Natural killer cell (primary cell): Measurements from ENCODE around the gene TNFSF12. TPM values are rescaled to one million over a fixed set of nuclear protein-coding genes. Genes with fewer than 3 reads are reported as not detected.

Experiments used
- ATAC-seq, 3 donors: fragments of 150-1000 bp in 2 of 3; fragments of 200-7000 bp in 1 of 3; cut with Tn5 transposase; 1 replicate in 1 of 3; 2 replicates in 2 of 3; pipeline ENCODE4 v1.10.0; 2021; ENCODE audit warnings: mild to moderate bottlenecking in 2 of 3, moderate library complexity in 2 of 3
- DNase-seq, 2 donors: peaks; one replicate each; pipeline versions ENCODE4 v3.0.0 to v3.0.0-alpha.2; 2013 to 2021; ENCODE audit warnings: mixed read lengths in 1 of 2
- H3K27ac ChIP-seq: one replicate; pipeline ENCODE4 v1.5.1; 2013; ENCODE audit warnings: mild to moderate bottlenecking, low read length
- H3K27me3 ChIP-seq: one replicate; pipeline ENCODE4 v1.6.1; 2013; ENCODE audit warnings: low read length; ENCODE audit not compliant: control insufficient read depth, insufficient read depth
- H3K36me3 ChIP-seq: one replicate; pipeline ENCODE4 v1.6.1; 2013; ENCODE audit warnings: low read length; ENCODE audit not compliant: control insufficient read depth, insufficient read depth
- H3K4me1 ChIP-seq: one replicate; pipeline ENCODE4 v1.6.1; 2013; ENCODE audit warnings: low read length; ENCODE audit not compliant: control insufficient read depth, insufficient read depth
- H3K4me3 ChIP-seq: one replicate; pipeline ENCODE4 v1.5.1; 2013; ENCODE audit warnings: low read length
- H3K9me3 ChIP-seq: one replicate; pipeline ENCODE4 v1.6.1; 2013; ENCODE audit warnings: low read length; ENCODE audit not compliant: control insufficient read depth, insufficient read depth
- H3K27ac Mint-ChIP-seq, 2 donors: one replicate each; pipeline ENCODE4 v1.8.0; 2022; ENCODE audit warnings: mild to moderate bottlenecking in 2 of 2, mixed read lengths in 2 of 2, moderate library complexity in 1 of 2
- H3K27me3 Mint-ChIP-seq, 2 donors: one replicate each; pipeline ENCODE4 v1.8.0; 2022; ENCODE audit warnings: low read depth in 2 of 2, mixed read lengths in 2 of 2
- H3K36me3 Mint-ChIP-seq: one replicate; pipeline ENCODE4 v1.8.0; 2022; ENCODE audit warnings: mixed read lengths
- H3K4me1 Mint-ChIP-seq, 2 donors: one replicate each; pipeline ENCODE4 v1.8.0; 2022; ENCODE audit warnings: mixed read lengths in 2 of 2
- H3K4me3 Mint-ChIP-seq: one replicate; pipeline ENCODE4 v1.8.0; 2022; ENCODE audit warnings: mild to moderate bottlenecking, moderate library complexity, mixed read lengths
- H3K9me3 Mint-ChIP-seq, 2 donors: one replicate each; pipeline ENCODE4 v1.8.0; 2022; ENCODE audit warnings: mixed read lengths in 2 of 2
- CTCF ChIP-seq: fragments of 200-600 bp; IDR thresholded peaks from one replicate; pipeline ENCODE4 v1.8.0; 2022; ENCODE audit warnings: antibody characterized with exemption
- WGBS: methylation state at CpG from one replicate; pipeline ENCODE4 v1.1.7; 2013; ENCODE audit warnings: missing lambda C conversion rate; ENCODE audit not compliant: insufficient coverage; 5-methylcytosine and 5-hydroxymethylcytosine counted together
- intact Hi-C: fragments of 100-400 bp; cut with micrococcal nuclease; formaldehyde crosslinking; loops from one replicate; pipeline ENCODE4 v1.14.2; 2022
- total RNA-seq, 4 donors: library from RNA; stranded (reverse); fragments of 120-200 nt in 1 of 4; gene quantifications; one replicate each; pipeline versions ENCODE4 v1.2.3 to v1.2.4, GENCODE V29; 2013 to 2022

TNFSF12 gene
- total RNA-seq, 3 donors from 2014 or later (not counting 1 experiment from before 2014, with no cell fraction given): 49.1 to 62.6 (median 60.3) TPM

- 28% methylated on average over 21 of the region's 21 CpGs for WGBS
These were observed 9.1 kb downstream of the TNFSF12 start for GRCh38 chr17:7557775-7558543.

GRCh38 chr17:7558544-7559319 lies 9.9 kb downstream of the TNFSF12 start, which contains the start of gene TNFSF13:
Gene TNFSF13 (plus strand): TSS chr17:7558750. CDS start chr17:7559040, 290 bp downstream.
- TF ChIP-seq CTCF: no peak
- H3K27me3 Mint-ChIP-seq: no peaks in the 10 kb centered on the region
- H3K36me3 Mint-ChIP-seq: no peaks in the 10 kb centered on the region
- H3K36me3 ChIP-seq: peaks cover 3% of the 10 kb centered on the region
- DNase-seq (no peak), ATAC-seq (no peak)
- H3K4me1 Mint-ChIP-seq: peaks cover 31 to 52% of the 10 kb centered on the region in 2 donors
- no peaks in the 10 kb centered on the region for H3K27me3 ChIP-seq
- peaks cover 60% of the 10 kb centered on the region for H3K4me1 ChIP-seq
- WGBS: 33% methylated on average over 16 of the region's 16 CpGs
- peak within 1 kb of the TSS; percentile 33 for H3K4me3 ChIP-seq
- no peak within 1 kb of the TSS for H3K4me3 Mint-ChIP-seq
- peak within 1 kb of the TSS in 1 of 2 donors; percentile 75 for H3K27ac Mint-ChIP-seq
- no peaks in the 10 kb centered on the region for H3K9me3 ChIP-seq
- intact Hi-C loops: loop anchor here (1.0 kb wide), 1 partner anchor 15 kb away; no protein-coding TSS in a partner anchor
- no peaks in the 10 kb centered on the region for H3K9me3 Mint-ChIP-seq
- peak within 1 kb of the TSS; percentile 67 for H3K27ac ChIP-seq

More at GRCh38 chr17:7557775-7558543, 9.1 kb downstream of the TNFSF12 start:
- ATAC-seq (no peak), DNase-seq (peak in 1 of 2 donors; percentile 28)
- Mint-ChIP-seq H3K27me3 (no peaks in the 10 kb centered on the region), H3K9me3 (no peaks in the 10 kb centered on the region), H3K27ac (peak overlapping the region in 1 of 2 donors; percentile 75), H3K36me3 (no peaks in the 10 kb centered on the region), H3K4me1 (peaks cover 37 to 58% of the 10 kb centered on the region in 2 donors), H3K4me3 (no peak overlapping the region)
- intact Hi-C loops: loop anchor here (1.0 kb wide), 1 partner anchor 15 kb away; no protein-coding TSS in a partner anchor
- H3K9me3 ChIP-seq: no peaks in the 10 kb centered on the region
- no peaks in the 10 kb centered on the region for H3K27me3 ChIP-seq
- peak overlapping the region; percentile 33 for H3K4me3 ChIP-seq
- peaks cover 64% of the 10 kb centered on the region for H3K4me1 ChIP-seq
- H3K36me3 ChIP-seq: peaks cover 2% of the 10 kb centered on the region
- peak overlapping the region; percentile 67 for H3K27ac ChIP-seq
- no peak for TF ChIP-seq CTCF

- Histone ChIP-seq H3K4me1 (peaks cover 56% of the 10 kb centered on the region), H3K36me3 (peaks cover 7% of the 10 kb centered on the region), H3K4me3 (peak overlapping the region; percentile 33), H3K9me3 (no peaks in the 10 kb centered on the region), H3K27me3 (no peaks in the 10 kb centered on the region), H3K27ac (peak overlapping the region; percentile 38)
- Mint-ChIP-seq H3K27ac (peak overlapping the region in 1 of 2 donors; percentile 99), H3K27me3 (no peaks in the 10 kb centered on the region), H3K4me1 (peaks cover 30 to 46% of the 10 kb centered on the region in 2 donors), H3K36me3 (no peaks in the 10 kb centered on the region), H3K4me3 (no peak overlapping the region), H3K9me3 (no peaks in the 10 kb centered on the region)
- intact Hi-C loops: loop anchor here (2.0 to 5.0 kb wide), 4 partner anchors 37 to 307 kb away; partner anchors contain the start of genes CTDNEP1, ELP5, POLR2A and TMEM102
- no peak for ATAC-seq
- TF ChIP-seq CTCF: no peak
- WGBS: 66% methylated on average over 18 of the region's 18 CpGs
- no peak for DNase-seq
These were observed 10.7 kb downstream of the TNFSF12 start for GRCh38 chr17:7559320-7560171.
